HG03159 (cell line): ENCODE data around the gene PRR29.
"Not testable (repeated sequence)": the region's sequence is repeated elsewhere in the genome, so short reads cannot be mapped to it uniquely, and the experiment has no call there.

Experiments used
- ATAC-seq: cut with Tn5 transposase; IDR thresholded peaks from one replicate; pipeline ENCODE4 v1.9.1; 2021; ENCODE audit warnings: mild to moderate bottlenecking, moderate library complexity; ENCODE audit not compliant: unreplicated experiment

The PRR29 gene

GRCh38 chr17:63973930-63974593, 24.1 kb upstream of the PRR29 start:
- ATAC-seq: no peak

GRCh38 chr17:63974594-63975192, 23.5 kb upstream of the PRR29 start:
- no peak for ATAC-seq

GRCh38 chr17:63975541-63976092, 22.5 kb upstream of the PRR29 start:
- ATAC-seq: no peak

- no peak for ATAC-seq
These were observed 21.4 kb upstream of the PRR29 start for GRCh38 chr17:63976702-63977101.

GRCh38 chr17:63978272-63979200, 19.6 kb upstream of the PRR29 start:
- ATAC-seq: no peak

- not testable (repeated sequence) for ATAC-seq
These were observed 15.5 kb upstream of the PRR29 start for GRCh38 chr17:63982641-63983040.

GRCh38 chr17:63983320-63983719, 14.8 kb upstream of the PRR29 start:
- no peak for ATAC-seq

GRCh38 chr17:63984236-63984635, 13.9 kb upstream of the PRR29 start:
- no peak for ATAC-seq

- ATAC-seq: no peak
These were observed 13.3 kb upstream of the PRR29 start for GRCh38 chr17:63984651-63985386.

GRCh38 chr17:63985387-63986140, 12.6 kb upstream of the PRR29 start:
- ATAC-seq: no peak

- ATAC-seq: no peak
These were observed 11.3 kb upstream of the PRR29 start for GRCh38 chr17:63986821-63987220.

GRCh38 chr17:63987221-63988126, 10.7 kb upstream of the PRR29 start:
- no peak for ATAC-seq

GRCh38 chr17:63988127-63988478, 10.0 kb upstream of the PRR29 start:
- no peak for ATAC-seq

GRCh38 chr17:63988741-63989621, 9.2 kb upstream of the PRR29 start:
- no peak for ATAC-seq

GRCh38 chr17:63989622-63990345, 8.4 kb upstream of the PRR29 start:
- no peak for ATAC-seq

- ATAC-seq: no peak
These were observed 6.5 kb upstream of the PRR29 start for GRCh38 chr17:63991611-63992010.

GRCh38 chr17:63993368-63993985, 4.7 kb upstream of the PRR29 start:
- no peak for ATAC-seq
